C4-2B (cell line): Measurements from ENCODE around the gene USP35.

ENCODE experiments used
- ZFX ChIP-seq: fragments of 450-650 bp; IDR thresholded peaks from 2 replicates; pipeline ENCODE4 v1.6.1; 2017
- TF ChIP-seq, protein P1 (sequence below): fragments of 450-650 bp; conservative IDR thresholded peaks from 2 replicates; pipeline ENCODE4 v1.5.1; 2017; ENCODE audit warnings: mild to moderate bottlenecking

DNA sequence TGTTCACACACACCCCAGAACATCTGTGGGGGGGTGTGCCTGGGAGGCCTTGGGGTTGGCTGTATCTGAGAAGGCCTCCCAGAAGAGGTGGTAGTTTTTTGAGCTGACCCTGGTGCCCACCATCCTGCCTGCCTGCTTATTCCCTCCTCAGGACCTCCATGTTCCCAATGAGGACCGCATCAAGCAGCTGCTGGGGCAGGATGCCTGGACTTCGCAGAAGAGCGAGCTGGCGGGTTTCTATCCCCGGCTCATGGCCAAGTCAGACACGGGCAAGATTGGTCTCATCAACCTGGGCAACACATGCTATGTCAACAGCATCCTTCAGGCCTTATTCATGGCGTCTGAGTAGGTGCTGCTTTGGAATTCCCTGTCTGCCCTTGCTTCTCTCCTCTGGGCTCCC is 17.0 kb downstream of the USP35 start:
- TF ChIP-seq, protein P1, sequence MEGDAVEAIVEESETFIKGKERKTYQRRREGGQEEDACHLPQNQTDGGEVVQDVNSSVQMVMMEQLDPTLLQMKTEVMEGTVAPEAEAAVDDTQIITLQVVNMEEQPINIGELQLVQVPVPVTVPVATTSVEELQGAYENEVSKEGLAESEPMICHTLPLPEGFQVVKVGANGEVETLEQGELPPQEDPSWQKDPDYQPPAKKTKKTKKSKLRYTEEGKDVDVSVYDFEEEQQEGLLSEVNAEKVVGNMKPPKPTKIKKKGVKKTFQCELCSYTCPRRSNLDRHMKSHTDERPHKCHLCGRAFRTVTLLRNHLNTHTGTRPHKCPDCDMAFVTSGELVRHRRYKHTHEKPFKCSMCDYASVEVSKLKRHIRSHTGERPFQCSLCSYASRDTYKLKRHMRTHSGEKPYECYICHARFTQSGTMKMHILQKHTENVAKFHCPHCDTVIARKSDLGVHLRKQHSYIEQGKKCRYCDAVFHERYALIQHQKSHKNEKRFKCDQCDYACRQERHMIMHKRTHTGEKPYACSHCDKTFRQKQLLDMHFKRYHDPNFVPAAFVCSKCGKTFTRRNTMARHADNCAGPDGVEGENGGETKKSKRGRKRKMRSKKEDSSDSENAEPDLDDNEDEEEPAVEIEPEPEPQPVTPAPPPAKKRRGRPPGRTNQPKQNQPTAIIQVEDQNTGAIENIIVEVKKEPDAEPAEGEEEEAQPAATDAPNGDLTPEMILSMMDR: no peak
- no peak for TF ChIP-seq ZFX
